Mesenchymal stem cell (in vitro differentiated cells and primary cell): ENCODE measurements around the gene DCUN1D1.

Source experiments
- DNase-seq: peaks from one replicate; pipeline ENCODE4 v3.0.0-alpha.2; 2013
- H2AFZ ChIP-seq: one replicate; pipeline ENCODE4 v1.6.1; 2013; ENCODE audit warnings: low read depth, mild to moderate bottlenecking, control low read depth, inconsistent platforms, low read length, moderate library complexity
- H2AK5ac ChIP-seq: 2 replicates; pipeline ENCODE4 v1.6.1; 2013; ENCODE audit warnings: low read length, moderate library complexity, mild to moderate bottlenecking, inconsistent platforms; ENCODE audit not compliant: severe bottlenecking
- H2BK120ac ChIP-seq: one replicate; pipeline ENCODE4 v1.6.1; 2013; ENCODE audit warnings: low read depth, mild to moderate bottlenecking, inconsistent platforms, low read length, moderate library complexity
- H2BK12ac ChIP-seq, 2 experiments: one replicate each; pipeline ENCODE4 v1.6.1; 2013; ENCODE audit warnings: inconsistent platforms in 2 of 2, low read length in 2 of 2, mild to moderate bottlenecking in 2 of 2, moderate library complexity in 2 of 2, control low read depth in 1 of 2
- H2BK15ac ChIP-seq: one replicate; pipeline ENCODE4 v1.6.1; 2013; ENCODE audit warnings: mild to moderate bottlenecking, low read depth, inconsistent platforms; ENCODE audit not compliant: poor library complexity, severe bottlenecking
- H2BK5ac ChIP-seq: 2 replicates; pipeline ENCODE4 v1.6.1; 2013; ENCODE audit warnings: low read depth, mild to moderate bottlenecking, low read length, control low read depth, inconsistent platforms; ENCODE audit not compliant: poor library complexity, severe bottlenecking
- H3K14ac ChIP-seq, 2 experiments: one replicate each; pipeline ENCODE4 v1.6.1; 2013; ENCODE audit warnings: inconsistent platforms in 2 of 2, low read length in 2 of 2, control low read depth in 1 of 2, mild to moderate bottlenecking in 1 of 2, moderate library complexity in 1 of 2
- H3K18ac ChIP-seq, 2 experiments: one replicate each; pipeline ENCODE4 v1.6.1; 2013; ENCODE audit warnings: inconsistent platforms in 2 of 2, low read length in 2 of 2, control low read depth in 1 of 2, low read depth in 1 of 2, mild to moderate bottlenecking in 1 of 2
- H3K23ac ChIP-seq, 2 experiments: one replicate each; pipeline ENCODE4 v1.6.1; 2013; ENCODE audit warnings: inconsistent platforms in 2 of 2, low read length in 2 of 2, mild to moderate bottlenecking in 2 of 2, moderate library complexity in 2 of 2, control low read depth in 1 of 2
- H3K27ac ChIP-seq: 2 replicates; pipeline ENCODE4 v1.5.1; 2013; ENCODE audit warnings: mild to moderate bottlenecking, moderate library complexity, low read length, control low read depth, inconsistent platforms; ENCODE audit not compliant: poor library complexity, severe bottlenecking
- H3K27me3 ChIP-seq, 2 experiments: 2 replicates each; pipeline versions ENCODE4 v1.6.1 to v1.7.0; 2013; ENCODE audit warnings: low read length in 2 of 2, mild to moderate bottlenecking in 2 of 2, moderate library complexity in 2 of 2, control low read depth in 1 of 2, inconsistent platforms in 1 of 2; ENCODE audit not compliant: control insufficient read depth in 1 of 2, insufficient read depth in 1 of 2
- H3K36me3 ChIP-seq, 2 experiments: 2 replicates each; pipeline versions ENCODE4 v1.6.1 to v1.7.0; 2013; ENCODE audit warnings: low read length in 2 of 2, control low read depth in 1 of 2, inconsistent platforms in 1 of 2, low read depth in 1 of 2, mild to moderate bottlenecking in 1 of 2; ENCODE audit not compliant: insufficient read depth in 2 of 2, control insufficient read depth in 1 of 2
- H3K4ac ChIP-seq, 2 experiments: one replicate each; pipeline ENCODE4 v1.6.1; 2013; ENCODE audit warnings: inconsistent platforms in 2 of 2, low read length in 2 of 2, mild to moderate bottlenecking in 2 of 2, moderate library complexity in 2 of 2, control low read depth in 1 of 2, low read depth in 1 of 2
- H3K4me1 ChIP-seq: 2 replicates; pipeline ENCODE4 v1.6.1; 2013; ENCODE audit warnings: low read depth, low read length, control low read depth; ENCODE audit not compliant: control insufficient read depth, insufficient read depth
- H3K4me2 ChIP-seq: 2 replicates; pipeline ENCODE4 v1.6.1; 2013; ENCODE audit warnings: low read length, mild to moderate bottlenecking, inconsistent platforms; ENCODE audit not compliant: poor library complexity, severe bottlenecking
- H3K4me3 ChIP-seq, 2 experiments: 2 replicates each; pipeline versions ENCODE4 v1.5.1 to v1.7.0; 2013; ENCODE audit warnings: low read length in 2 of 2, mild to moderate bottlenecking in 2 of 2, control low read depth in 1 of 2, low read depth in 1 of 2; ENCODE audit not compliant: insufficient read depth in 1 of 2
- H3K79me1 ChIP-seq: replicated peaks from 2 replicates; pipeline ENCODE4 v1.6.1; 2013; ENCODE audit warnings: mild to moderate bottlenecking, control low read depth, low read length, inconsistent platforms; ENCODE audit not compliant: poor library complexity, severe bottlenecking
- H3K9ac ChIP-seq: 2 replicates; pipeline ENCODE4 v1.7.0; 2013; ENCODE audit warnings: mild to moderate bottlenecking, low read length, moderate library complexity
- H3K9me3 ChIP-seq: 2 replicates; pipeline ENCODE4 v1.7.0; 2013; ENCODE audit warnings: mild to moderate bottlenecking, low read length; ENCODE audit not compliant: control insufficient read depth
- H4K8ac ChIP-seq: one replicate; pipeline ENCODE4 v1.6.1; 2013; ENCODE audit warnings: inconsistent platforms, mild to moderate bottlenecking, low read length, moderate library complexity
- H4K91ac ChIP-seq: one replicate; pipeline ENCODE4 v1.6.1; 2013; ENCODE audit warnings: mild to moderate bottlenecking, low read length, inconsistent platforms
- WGBS: methylation state at CpG from one replicate; pipeline ENCODE4 v1.1.7; 2013; ENCODE audit warnings: mixed read lengths; 5-methylcytosine and 5-hydroxymethylcytosine counted together

The DCUN1D1 gene

GRCh38 chr3:183008800-183009199 lies 28.5 kb upstream of the DCUN1D1 start:
- Histone ChIP-seq H3K4ac (no peak overlapping the region), H3K23ac (no peak overlapping the region)

GRCh38 chr3:183008303-183008702 lies 28.0 kb upstream of the DCUN1D1 start:
- Histone ChIP-seq H3K23ac (no peak overlapping the region), H3K18ac (no peak overlapping the region), H3K36me3 (peaks cover 0 to 12% of the 10 kb centered on the region in 2 experiments), H3K27ac (no peak overlapping the region), H3K9me3 (no peaks in the 10 kb centered on the region), H3K4me1 (peaks cover 5% of the 10 kb centered on the region), H3K4ac (no peak overlapping the region), H3K4me2 (no peak overlapping the region), H2BK12ac (no peak overlapping the region), H3K14ac (no peak overlapping the region), H3K4me3 (no peak overlapping the region), H3K79me1 (no peaks in the 10 kb centered on the region), H2BK5ac (no peak overlapping the region), H2BK15ac (no peak overlapping the region), H4K91ac (no peak overlapping the region), H2BK120ac (no peak overlapping the region), H3K9ac (no peak overlapping the region), H2AK5ac (no peak overlapping the region), H2AFZ (no peak overlapping the region), H4K8ac (no peak overlapping the region), H3K27me3 (no peaks in the 10 kb centered on the region)
- 90% methylated on average over 3 of the region's 4 CpGs for WGBS
- DNase-seq, result no peak

More at GRCh38 chr3:183008800-183009199, 28.5 kb upstream of the DCUN1D1 start:
- Histone ChIP-seq H3K9ac (no peak overlapping the region), H3K14ac (no peak overlapping the region), H3K4me1 (peaks cover 5% of the 10 kb centered on the region), H3K79me1 (no peaks in the 10 kb centered on the region), H4K8ac (no peak overlapping the region), H3K4me3 (no peak overlapping the region), H2BK5ac (no peak overlapping the region), H4K91ac (no peak overlapping the region), H2BK15ac (no peak overlapping the region), H2AFZ (no peak overlapping the region), H3K9me3 (no peaks in the 10 kb centered on the region), H2AK5ac (no peak overlapping the region), H2BK120ac (no peak overlapping the region), H3K36me3 (peaks cover 0 to 12% of the 10 kb centered on the region in 2 experiments), H3K27me3 (no peaks in the 10 kb centered on the region), H3K27ac (no peak overlapping the region), H2BK12ac (no peak overlapping the region), H3K18ac (no peak overlapping the region), H3K4me2 (no peak overlapping the region)
- DNase-seq, result peak; percentile 5

- Histone ChIP-seq H3K36me3 (peaks cover 0 to 3% of the 10 kb centered on the region in 2 experiments), H3K4me3 (no peak overlapping the region), H4K8ac (peak overlapping the region; percentile 46), H3K18ac (no peak overlapping the region), H2AFZ (no peak overlapping the region), H3K4me2 (no peak overlapping the region), H3K23ac (no peak overlapping the region), H2AK5ac (no peak overlapping the region), H3K4ac (no peak overlapping the region), H3K9ac (no peak overlapping the region), H3K4me1 (peaks cover 5% of the 10 kb centered on the region), H2BK120ac (no peak overlapping the region), H3K79me1 (no peaks in the 10 kb centered on the region), H3K9me3 (no peaks in the 10 kb centered on the region), H4K91ac (no peak overlapping the region), H3K27ac (no peak overlapping the region), H2BK12ac (no peak overlapping the region), H3K27me3 (no peaks in the 10 kb centered on the region), H3K14ac (no peak overlapping the region), H2BK5ac (no peak overlapping the region), H2BK15ac (no peak overlapping the region)
- no peak for DNase-seq
- WGBS, result 78% methylated on average over 7 of the region's 10 CpGs
These were observed 26.2 kb upstream of the DCUN1D1 start for GRCh38 chr3:183006396-183007002.

GRCh38 chr3:182999767-183000166 lies 19.4 kb upstream of the DCUN1D1 start:
- Histone ChIP-seq H3K9me3 (no peaks in the 10 kb centered on the region), H4K91ac (peak overlapping the region; percentile 27), H3K4me1 (peaks cover 4% of the 10 kb centered on the region), H3K4me3 (no peak overlapping the region), H3K79me1 (no peaks in the 10 kb centered on the region), H3K9ac (no peak overlapping the region), H2BK12ac (no peak overlapping the region), H2AFZ (no peak overlapping the region), H3K23ac (no peak overlapping the region), H3K18ac (no peak overlapping the region), H3K14ac (peak overlapping the region in 1 of 2 experiments; percentile 19), H2AK5ac (no peak overlapping the region), H3K27ac (no peak overlapping the region), H2BK120ac (no peak overlapping the region), H3K4me2 (no peak overlapping the region), H3K36me3 (peaks cover 0 to 6% of the 10 kb centered on the region in 2 experiments), H2BK15ac (no peak overlapping the region), H3K27me3 (no peaks in the 10 kb centered on the region), H2BK5ac (no peak overlapping the region), H3K4ac (no peak overlapping the region), H4K8ac (no peak overlapping the region)
- DNase-seq, result no peak
- 96% methylated on average over 1 of the region's 1 CpG for WGBS
